ENCODE results near the gene GRK3. TPM values are rescaled to one million over a fixed set of nuclear protein-coding genes. Genes with fewer than 3 reads are reported as not detected.
A peak's percentile ranks its signal among the peaks of the same experiment; 100 is the strongest.

Gene GRK3
- total and polyA plus RNA-seq, 12 donors = 0.97 to 9.0 (median 5.2) TPM

- Histone ChIP-seq H3K27me3 (no peaks in the 10 kb centered on the region), H3K9me3 (no peaks in the 10 kb centered on the region), H3K4me3 (no peak overlapping the region), H3K36me3 (peaks cover 0 to 55% (median 0%) of the 10 kb centered on the region in 9 donors), H3K27ac (no peak overlapping the region), H3K4me1 (peaks cover 0 to 10% (median 0%) of the 10 kb centered on the region in 9 donors)
- TF ChIP-seq CTCF (IDR thresholded peaks at IDR 0.05) = no peak
- 52 to 72% methylated on average over 5 of the region's 5 CpGs for WGBS, 2 donors
- no peak for DNase-seq
- ATAC-seq = peak in 1 of 8 donors; percentile 53
- intact Hi-C loops (cut with DNase I) = loop anchor here in 3 of 10 donors (5.0 to 10.0 kb wide), 4 partner anchors 123 to 223 kb away; partner anchors contain the start of gene GRK3 (in 1 of the 3)
These were observed 126.3 kb downstream of the GRK3 start for GRCh38 chr22:25690798-25691197.

GRCh38 chr22:25692397-25693267 lies 128.2 kb downstream of the GRK3 start:
- ATAC-seq (peak in 1 of 8 donors; percentile 24), DNase-seq (no peak)
- Histone ChIP-seq H3K27ac (no peak overlapping the region), H3K36me3 (peaks cover 0 to 68% (median 0%) of the 10 kb centered on the region in 9 donors), H3K9me3 (no peaks in the 10 kb centered on the region), H3K27me3 (no peaks in the 10 kb centered on the region), H3K4me1 (peaks cover 0 to 10% (median 8%) of the 10 kb centered on the region in 9 donors), H3K4me3 (no peak overlapping the region)
- intact Hi-C loops (cut with DNase I) = loop anchor here in 3 of 10 donors (5.0 to 10.0 kb wide), 4 partner anchors 125 to 225 kb away; partner anchors contain the start of gene GRK3 (in 1 of the 3)
- WGBS, 2 donors = 79 to 81% methylated on average over 15 of the region's 15 CpGs
- TF ChIP-seq CTCF (IDR thresholded peaks at IDR 0.05) = no peak

- H3K4me1 ChIP-seq = peaks cover 0 to 10% (median 8%) of the 10 kb centered on the region in 9 donors
These were observed 128.7 kb downstream of the GRK3 start for GRCh38 chr22:25693268-25693565.

More at GRCh38 chr22:25693268-25693565, 128.7 kb downstream of the GRK3 start:
- no peaks in the 10 kb centered on the region for H3K9me3 ChIP-seq
- no peak for TF ChIP-seq CTCF (IDR thresholded peaks at IDR 0.05)
- H3K4me3 ChIP-seq = no peak overlapping the region
- 92 to 95% methylated on average over 4 of the region's 4 CpGs for WGBS, 2 donors
- intact Hi-C loops (cut with DNase I) = loop anchor here in 3 of 10 donors (5.0 to 10.0 kb wide), 4 partner anchors 126 to 226 kb away; partner anchors contain the start of gene GRK3 (in 1 of the 3)
- no peaks in the 10 kb centered on the region for H3K27me3 ChIP-seq
- no peak overlapping the region for H3K27ac ChIP-seq
- H3K36me3 ChIP-seq = peaks cover 0 to 67% (median 0%) of the 10 kb centered on the region in 9 donors
- no peak for DNase-seq
- no peak for ATAC-seq
